Endodermal cell (in vitro differentiated cells): ENCODE measurements around the gene IFIT2. TPM values are rescaled to one million over a fixed set of nuclear protein-coding genes. Genes with fewer than 3 reads are reported as not detected.

Experiments used
- DNase-seq: peaks from one replicate; pipeline ENCODE4 v3.0.0-alpha.2; 2017
- H3K27ac ChIP-seq: 2 replicates; pipeline ENCODE4 v1.5.1; 2013; ENCODE audit warnings: mild to moderate bottlenecking, low read depth, low read length, moderate library complexity
- H3K27me3 ChIP-seq: 2 replicates; pipeline ENCODE4 v1.6.1; 2013; ENCODE audit warnings: mild to moderate bottlenecking, low read length, moderate library complexity; ENCODE audit not compliant: insufficient read depth, control insufficient read depth, poor library complexity, severe bottlenecking
- H3K36me3 ChIP-seq: 2 replicates; pipeline ENCODE4 v1.7.0; 2013; ENCODE audit warnings: mild to moderate bottlenecking, low read length, moderate library complexity; ENCODE audit not compliant: control insufficient read depth, insufficient read depth
- H3K4me1 ChIP-seq: one replicate; pipeline ENCODE4 v1.7.0; 2013; ENCODE audit warnings: low read length; ENCODE audit not compliant: control insufficient read depth, insufficient read depth
- H3K4me3 ChIP-seq: 2 replicates; pipeline ENCODE4 v1.5.1; 2013; ENCODE audit warnings: mild to moderate bottlenecking, low read length, moderate library complexity
- H3K9ac ChIP-seq: 2 replicates; pipeline ENCODE4 v1.6.1; 2013; ENCODE audit warnings: mild to moderate bottlenecking, low read length, moderate library complexity; ENCODE audit not compliant: poor library complexity, severe bottlenecking; ENCODE audit errors: extremely low read depth
- H3K9me3 ChIP-seq: 2 replicates; pipeline ENCODE4 v1.6.1; 2013; ENCODE audit warnings: mild to moderate bottlenecking, low read length, moderate library complexity; ENCODE audit not compliant: control insufficient read depth
- H3K27ac Mint-ChIP-seq: 2 replicates; pipeline ENCODE4 v1.8.0; 2020; ENCODE audit warnings: mixed read lengths
- H3K27me3 Mint-ChIP-seq: 2 replicates; pipeline ENCODE4 v1.8.0; 2021; ENCODE audit warnings: mild to moderate bottlenecking, mixed read lengths; ENCODE audit not compliant: insufficient read depth
- H3K36me3 Mint-ChIP-seq: 2 replicates; pipeline ENCODE4 v1.8.0; 2020; ENCODE audit warnings: low read depth, mixed read lengths
- H3K4me1 Mint-ChIP-seq: 2 replicates; pipeline ENCODE4 v1.8.0; 2020; ENCODE audit warnings: mixed read lengths
- H3K4me3 Mint-ChIP-seq: 2 replicates; pipeline ENCODE4 v1.8.0; 2020; ENCODE audit warnings: mild to moderate bottlenecking, moderate library complexity, mixed read lengths
- H3K9me3 Mint-ChIP-seq: 2 replicates; pipeline ENCODE4 v1.8.0; 2020; ENCODE audit warnings: mild to moderate bottlenecking, mixed read lengths
- WGBS, 2 experiments: methylation state at CpG; one replicate each; pipeline versions ENCODE4 v1.1.5 to v1.1.7; 2013; ENCODE audit warnings: missing lambda C conversion rate in 2 of 2, mixed read lengths in 1 of 2; ENCODE audit not compliant: insufficient coverage in 1 of 2, insufficient read length in 1 of 2; 5-methylcytosine and 5-hydroxymethylcytosine counted together
- total RNA-seq, 2 donors: library from RNA; stranded (reverse); fragmentation: NEBNext Ultra II Directional in 1 of 2; extraction: Animal tissue kit (Norgen Biotek cat#: 25700) in 1 of 2; gene quantifications; 2 replicates in 1 of 2; 3 replicates in 1 of 2; pipeline ENCODE4 v1.2.1, GENCODE V29; 2021
- TF ChIP-seq, protein P1 (sequence below): fragments of 200-600 bp; sonication (generic); conservative IDR thresholded peaks from 2 replicates; pipeline ENCODE4 v1.5.0; 2021; ENCODE audit warnings: antibody characterized with exemption, mild to moderate bottlenecking

The IFIT2 gene
- total RNA-seq, 2 donors from 2014 or later, result 0.37 TPM; not detected in 1

DNA sequence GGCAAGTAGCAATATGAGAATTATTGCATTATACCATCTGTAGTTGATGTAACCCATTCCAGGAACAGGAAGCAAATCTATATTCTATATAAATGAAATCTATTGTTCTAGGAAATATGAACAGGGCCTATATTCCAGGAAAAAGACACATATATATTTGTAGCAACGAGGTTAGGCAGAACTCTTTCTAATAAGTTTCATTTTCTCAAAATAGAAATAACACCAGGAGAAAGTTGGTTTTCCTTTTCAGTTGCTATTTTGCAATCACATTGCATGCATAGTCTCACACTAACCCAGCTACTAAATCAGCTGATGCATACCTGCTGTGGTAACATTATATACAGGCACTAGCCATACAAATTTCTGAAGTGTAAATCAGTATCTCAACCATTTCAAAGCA, 6.2 kb upstream of the IFIT2 start:
- 100% methylated on average over 1 of the region's 1 CpG; no CpG with 5 or more reads in 1 of the 2 experiments for WGBS, 2 experiments
- Mint-ChIP-seq H3K9me3 (no peaks in the 10 kb centered on the region), H3K36me3 (no peaks in the 10 kb centered on the region), H3K4me1 (peaks cover 8% of the 10 kb centered on the region), H3K27me3 (peaks cover 2% of the 10 kb centered on the region), H3K27ac (peak overlapping the region; percentile 23), H3K4me3 (no peak overlapping the region)
- TF ChIP-seq, protein P1, sequence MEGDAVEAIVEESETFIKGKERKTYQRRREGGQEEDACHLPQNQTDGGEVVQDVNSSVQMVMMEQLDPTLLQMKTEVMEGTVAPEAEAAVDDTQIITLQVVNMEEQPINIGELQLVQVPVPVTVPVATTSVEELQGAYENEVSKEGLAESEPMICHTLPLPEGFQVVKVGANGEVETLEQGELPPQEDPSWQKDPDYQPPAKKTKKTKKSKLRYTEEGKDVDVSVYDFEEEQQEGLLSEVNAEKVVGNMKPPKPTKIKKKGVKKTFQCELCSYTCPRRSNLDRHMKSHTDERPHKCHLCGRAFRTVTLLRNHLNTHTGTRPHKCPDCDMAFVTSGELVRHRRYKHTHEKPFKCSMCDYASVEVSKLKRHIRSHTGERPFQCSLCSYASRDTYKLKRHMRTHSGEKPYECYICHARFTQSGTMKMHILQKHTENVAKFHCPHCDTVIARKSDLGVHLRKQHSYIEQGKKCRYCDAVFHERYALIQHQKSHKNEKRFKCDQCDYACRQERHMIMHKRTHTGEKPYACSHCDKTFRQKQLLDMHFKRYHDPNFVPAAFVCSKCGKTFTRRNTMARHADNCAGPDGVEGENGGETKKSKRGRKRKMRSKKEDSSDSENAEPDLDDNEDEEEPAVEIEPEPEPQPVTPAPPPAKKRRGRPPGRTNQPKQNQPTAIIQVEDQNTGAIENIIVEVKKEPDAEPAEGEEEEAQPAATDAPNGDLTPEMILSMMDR, result no peak
- Histone ChIP-seq H3K27me3 (no peaks in the 10 kb centered on the region), H3K27ac (no peak overlapping the region), H3K36me3 (no peaks in the 10 kb centered on the region), H3K4me3 (no peak overlapping the region), H3K9me3 (peaks cover 5% of the 10 kb centered on the region), H3K9ac (no peak overlapping the region), H3K4me1 (no peaks in the 10 kb centered on the region)
- DNase-seq, result no peak

DNA sequence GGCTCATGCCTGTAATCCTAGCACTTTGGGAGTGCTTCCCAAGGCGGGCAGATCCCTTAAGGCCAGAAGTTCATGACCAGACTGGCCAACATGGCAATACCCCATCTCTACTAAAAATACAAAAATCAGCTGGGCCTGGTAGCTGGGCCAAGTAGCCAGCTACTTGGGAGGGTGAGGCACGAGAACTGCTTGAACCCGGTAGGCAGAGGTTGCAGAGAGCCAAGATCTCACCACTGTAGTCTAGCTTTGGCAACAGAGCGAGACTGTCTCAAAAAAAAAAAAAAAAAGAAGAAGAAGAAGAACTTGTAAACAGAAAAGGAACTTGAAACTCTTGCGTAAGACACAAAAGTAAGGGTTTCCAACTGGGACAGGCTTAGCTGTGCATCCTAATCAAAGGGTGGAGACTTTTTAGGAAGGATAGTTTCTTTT, 5.6 kb upstream of the IFIT2 start:
- Mint-ChIP-seq H3K9me3 (no peaks in the 10 kb centered on the region), H3K4me3 (no peak overlapping the region), H3K4me1 (peaks cover 8% of the 10 kb centered on the region), H3K27me3 (peaks cover 2% of the 10 kb centered on the region), H3K36me3 (no peaks in the 10 kb centered on the region), H3K27ac (peak overlapping the region; percentile 23)
- WGBS, 2 experiments, result 93 to 94% methylated on average over 3 to 5 of the region's 5 CpGs
- no peak overlapping the region for H3K4me3 ChIP-seq
- H3K9ac ChIP-seq, result no peak overlapping the region
- no peaks in the 10 kb centered on the region for H3K36me3 ChIP-seq
- TF ChIP-seq, protein P1, result no peak
- H3K27me3 ChIP-seq, result no peaks in the 10 kb centered on the region
- H3K4me1 ChIP-seq, result no peaks in the 10 kb centered on the region
- no peak overlapping the region for H3K27ac ChIP-seq
- peaks cover 5% of the 10 kb centered on the region for H3K9me3 ChIP-seq
- no peak for DNase-seq

DNA sequence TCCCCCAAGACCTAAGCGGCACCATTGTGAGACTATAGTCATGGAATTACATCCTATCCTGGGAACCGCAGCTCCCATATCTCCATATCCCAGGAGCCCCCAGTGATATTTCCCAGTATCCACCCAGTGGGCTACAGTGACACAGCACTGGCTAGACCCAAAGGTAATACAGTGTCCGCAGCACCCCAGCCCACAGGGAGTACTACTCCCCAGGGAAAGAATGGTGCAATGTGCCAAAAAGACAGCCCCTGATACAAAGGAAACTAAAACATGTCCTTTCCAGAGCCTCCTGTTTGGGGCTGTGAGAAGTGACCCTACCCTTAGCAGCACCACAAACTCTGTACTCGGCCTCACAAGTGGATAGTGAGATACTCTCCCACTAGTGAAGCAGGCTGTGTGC, 4.5 kb upstream of the IFIT2 start:
- Mint-ChIP-seq H3K27me3 (no peaks in the 10 kb centered on the region), H3K27ac (no peak overlapping the region), H3K9me3 (no peaks in the 10 kb centered on the region), H3K36me3 (no peaks in the 10 kb centered on the region), H3K4me3 (no peak overlapping the region), H3K4me1 (peaks cover 15% of the 10 kb centered on the region)
- H3K27me3 ChIP-seq, result no peaks in the 10 kb centered on the region
- peaks cover 5% of the 10 kb centered on the region for H3K9me3 ChIP-seq
- TF ChIP-seq, protein P1, result no peak
- no peak overlapping the region for H3K27ac ChIP-seq
- WGBS, 2 experiments, result 91 to 93% methylated on average over 3 to 4 of the region's 4 CpGs
- no peak for DNase-seq
- no peak overlapping the region for H3K9ac ChIP-seq
- H3K4me1 ChIP-seq, result no peaks in the 10 kb centered on the region
- no peaks in the 10 kb centered on the region for H3K36me3 ChIP-seq
- H3K4me3 ChIP-seq, result no peak overlapping the region
